Gastrocnemius medialis (tissue), 4 donors: ENCODE data around the gene PARG. TPM values are rescaled to one million over a fixed set of nuclear protein-coding genes. Genes with fewer than 3 reads are reported as not detected.
"Not testable (repeated sequence)": the region's sequence is repeated elsewhere in the genome, so short reads cannot be mapped to it uniquely, and the experiment has no call there.

ENCODE experiments used
- ATAC-seq, 2 donors: fragments of 150-250 bp; one replicate each; pipeline ENCODE4 v1.9.1; 2016
- DNase-seq, 2 donors: peaks; one replicate each; pipeline ENCODE4 v3.0.0-alpha.2; 2019
- H3K27ac ChIP-seq, 4 donors: fragments of 200-600 bp; sonication (generic); 1 replicate in 1 of 4; 2 replicates in 3 of 4; pipeline ENCODE4 v1.5.1; 2016 to 2018; ENCODE audit warnings: mild to moderate bottlenecking in 2 of 4, moderate library complexity in 1 of 4
- H3K27me3 ChIP-seq, 3 donors: fragments of 200-600 bp; sonication (generic) in 2 of 3; 1 replicate in 1 of 3; 2 replicates in 2 of 3; pipeline versions ENCODE4 v1.5.1 to v1.6.0; 2016 to 2019; ENCODE audit warnings: mild to moderate bottlenecking in 1 of 3, moderate library complexity in 1 of 3
- H3K36me3 ChIP-seq, 2 donors: fragments of 200-600 bp; sonication (generic) in 1 of 2; one replicate each; pipeline ENCODE4 v1.5.1; 2017 to 2018
- H3K4me1 ChIP-seq, 2 donors: fragments of 200-600 bp; sonication (generic) in 1 of 2; one replicate each; pipeline ENCODE4 v1.5.1; 2016 to 2017; ENCODE audit warnings: mild to moderate bottlenecking in 2 of 2
- H3K4me3 ChIP-seq, 4 donors: fragments of 200-600 bp; sonication (generic) in 3 of 4; 1 replicate in 1 of 4; 2 replicates in 3 of 4; pipeline ENCODE4 v1.5.1; 2016 to 2019; ENCODE audit warnings: mild to moderate bottlenecking in 2 of 4
- H3K9me3 ChIP-seq, 3 donors: fragments of 200-600 bp; sonication (generic) in 2 of 3; 1 replicate in 1 of 3; 2 replicates in 2 of 3; pipeline ENCODE4 v1.5.1; 2016 to 2019
- CTCF ChIP-seq, 5 experiments: fragments of 450-650 bp in 3 of 5; fragments of 200-600 bp in 2 of 5; sonication (generic) in 2 of 5; IDR thresholded peaks in 4 of 5; conservative IDR thresholded peaks in 1 of 5; 1 replicate in 4 of 5; 2 replicates in 1 of 5; pipeline ENCODE4 v1.5.1; 2016 to 2019; ENCODE audit warnings: antibody characterized with exemption in 5 of 5, mild to moderate bottlenecking in 3 of 5, moderate library complexity in 3 of 5
- POLR2A ChIP-seq, 2 donors: fragments of 450-650 bp; IDR thresholded peaks; one replicate each; pipeline ENCODE4 v1.6.1; 2017; ENCODE audit warnings: antibody characterized with exemption in 2 of 2, mild to moderate bottlenecking in 2 of 2, moderate library complexity in 2 of 2
- in situ Hi-C, 4 donors: fragments of 200-750 bp; cut with MboI; loops; one replicate each; pipeline versions ENCODE4 v1.15.0 to v1.8.0; 2017; ENCODE audit warnings: low sequenced_read_pairs in 4 of 4
- intact Hi-C: fragments of 100-400 bp; cut with DNase I; formaldehyde crosslinking; loops from one replicate; pipeline ENCODE4 v1.15.1; 2023; ENCODE audit warnings: low total_unique reads
- total RNA-seq, 4 donors: library from RNA; depleted of rRNA; stranded (reverse); fragments of >200 nt; gene quantifications; one replicate each; pipeline versions ENCODE4 v1.1.0 to v1.2.3, GENCODE V29; 2016

The PARG gene
- total RNA-seq, 4 donors from 2014 or later, result 14.3 to 18.9 (median 16.8) TPM

- ATAC-seq (no peak), DNase-seq (no peak)
- H3K36me3 ChIP-seq, result no peaks in the 10 kb centered on the region
- no peak for TF ChIP-seq POLR2A (IDR thresholded peaks at IDR 0.05)
- TF ChIP-seq CTCF (IDR thresholded peaks at IDR 0.05 in 4 of 5, conservative IDR thresholded peaks at IDR 0.05 in 1 of 5), result no peak
- H3K4me3 ChIP-seq, result no peak overlapping the region
- no peaks in the 10 kb centered on the region for H3K27me3 ChIP-seq
- in situ Hi-C loops, result no loop called here
- no peaks in the 10 kb centered on the region for H3K4me1 ChIP-seq
- H3K27ac ChIP-seq, result no peak overlapping the region
- H3K9me3 ChIP-seq, result no peaks in the 10 kb centered on the region
- intact Hi-C loops, result no loop called here
These were observed 165.0 kb downstream of the PARG start for GRCh38 chr10:49776851-49777250.

- Histone ChIP-seq H3K27me3 (peaks cover 0 to 3% (median 0%) of the 10 kb centered on the region in 3 donors), H3K4me3 (no peak overlapping the region), H3K9me3 (no peaks in the 10 kb centered on the region), H3K4me1 (no peaks in the 10 kb centered on the region), H3K36me3 (no peaks in the 10 kb centered on the region), H3K27ac (no peak overlapping the region)
- TF ChIP-seq CTCF (IDR thresholded peaks at IDR 0.05 in 4 of 5, conservative IDR thresholded peaks at IDR 0.05 in 1 of 5), result no peak
- TF ChIP-seq POLR2A (IDR thresholded peaks at IDR 0.05), result no peak
- no peak for DNase-seq
- intact Hi-C loops (no loop called here), in situ Hi-C loops (no loop called here)
- no peak for ATAC-seq
These were observed 166.8 kb downstream of the PARG start for GRCh38 chr10:49775014-49775413.

- H3K36me3 ChIP-seq, DNase-seq, in situ Hi-C loops, H3K27ac ChIP-seq, H3K4me1 ChIP-seq, intact Hi-C loops, H3K9me3 ChIP-seq, H3K4me3 ChIP-seq, ATAC-seq: not testable (repeated sequence)
- peaks cover 14 to 18% (median 16%) of the 10 kb centered on the region in 3 donors for H3K27me3 ChIP-seq
These were observed 168.9 kb downstream of the PARG start for GRCh38 chr10:49772944-49773343.

GRCh38 chr10:49771046-49771445 lies 170.8 kb downstream of the PARG start:
- ATAC-seq, H3K4me1 ChIP-seq, H3K9me3 ChIP-seq, in situ Hi-C loops, DNase-seq, H3K27ac ChIP-seq, H3K36me3 ChIP-seq, intact Hi-C loops, H3K4me3 ChIP-seq: not testable (repeated sequence)
- H3K27me3 ChIP-seq, result peaks cover 22 to 32% (median 25%) of the 10 kb centered on the region in 3 donors

- Histone ChIP-seq H3K9me3 (no peaks in the 10 kb centered on the region), H3K27ac (no peak overlapping the region), H3K4me1 (no peaks in the 10 kb centered on the region), H3K36me3 (no peaks in the 10 kb centered on the region), H3K27me3 (peaks cover 25 to 38% (median 26%) of the 10 kb centered on the region in 3 donors), H3K4me3 (no peak overlapping the region)
- intact Hi-C loops (no loop called here), in situ Hi-C loops (no loop called here)
- DNase-seq (no peak), ATAC-seq (no peak)
- TF ChIP-seq POLR2A (IDR thresholded peaks at IDR 0.05), result no peak
- TF ChIP-seq CTCF (IDR thresholded peaks at IDR 0.05 in 4 of 5, conservative IDR thresholded peaks at IDR 0.05 in 1 of 5), result no peak
These were observed 172.1 kb downstream of the PARG start for GRCh38 chr10:49769692-49770091.

GRCh38 chr10:49768731-49769130 lies 173.1 kb downstream of the PARG start:
- DNase-seq, result no peak

More at GRCh38 chr10:49768731-49769130, 173.1 kb downstream of the PARG start:
- H3K27ac ChIP-seq, result no peak overlapping the region
- H3K36me3 ChIP-seq, result no peaks in the 10 kb centered on the region
- intact Hi-C loops (no loop called here), in situ Hi-C loops (no loop called here)
- H3K27me3 ChIP-seq, result peaks cover 25 to 43% (median 28%) of the 10 kb centered on the region in 3 donors
- H3K9me3 ChIP-seq, result no peaks in the 10 kb centered on the region
- H3K4me3 ChIP-seq, result no peak overlapping the region
- TF ChIP-seq POLR2A (IDR thresholded peaks at IDR 0.05) (no peak), CTCF (IDR thresholded peaks at IDR 0.05 in 4 of 5, conservative IDR thresholded peaks at IDR 0.05 in 1 of 5) (no peak)
- ATAC-seq, result no peak
- no peaks in the 10 kb centered on the region for H3K4me1 ChIP-seq
